Vagina (tissue), 2 donors: ENCODE results near the gene NRARP.

ENCODE experiments used
- CTCF ChIP-seq, 3 experiments: fragments of 450-650 bp in 2 of 3; fragments of 200-600 bp in 1 of 3; sonication (generic) in 1 of 3; IDR thresholded peaks; one replicate each; pipeline ENCODE4 v1.5.1; 2017 to 2019; ENCODE audit warnings: antibody characterized with exemption in 3 of 3, mild to moderate bottlenecking in 2 of 3, moderate library complexity in 2 of 3
- POLR2A ChIP-seq, 2 donors: fragments of 450-650 bp; IDR thresholded peaks; one replicate each; pipeline ENCODE4 v1.6.1; 2017; ENCODE audit warnings: antibody characterized with exemption in 2 of 2, mild to moderate bottlenecking in 2 of 2, moderate library complexity in 2 of 2
- POLR2AphosphoS5 ChIP-seq, 2 donors: sonication (generic); formaldehyde crosslinking; IDR thresholded peaks; one replicate each; pipeline ENCODE4 v1.9.0; 2017; ENCODE audit warnings: antibody characterized with exemption in 2 of 2, mild to moderate bottlenecking in 2 of 2, low read depth in 1 of 2; ENCODE audit not compliant: insufficient read depth in 1 of 2

DNA sequence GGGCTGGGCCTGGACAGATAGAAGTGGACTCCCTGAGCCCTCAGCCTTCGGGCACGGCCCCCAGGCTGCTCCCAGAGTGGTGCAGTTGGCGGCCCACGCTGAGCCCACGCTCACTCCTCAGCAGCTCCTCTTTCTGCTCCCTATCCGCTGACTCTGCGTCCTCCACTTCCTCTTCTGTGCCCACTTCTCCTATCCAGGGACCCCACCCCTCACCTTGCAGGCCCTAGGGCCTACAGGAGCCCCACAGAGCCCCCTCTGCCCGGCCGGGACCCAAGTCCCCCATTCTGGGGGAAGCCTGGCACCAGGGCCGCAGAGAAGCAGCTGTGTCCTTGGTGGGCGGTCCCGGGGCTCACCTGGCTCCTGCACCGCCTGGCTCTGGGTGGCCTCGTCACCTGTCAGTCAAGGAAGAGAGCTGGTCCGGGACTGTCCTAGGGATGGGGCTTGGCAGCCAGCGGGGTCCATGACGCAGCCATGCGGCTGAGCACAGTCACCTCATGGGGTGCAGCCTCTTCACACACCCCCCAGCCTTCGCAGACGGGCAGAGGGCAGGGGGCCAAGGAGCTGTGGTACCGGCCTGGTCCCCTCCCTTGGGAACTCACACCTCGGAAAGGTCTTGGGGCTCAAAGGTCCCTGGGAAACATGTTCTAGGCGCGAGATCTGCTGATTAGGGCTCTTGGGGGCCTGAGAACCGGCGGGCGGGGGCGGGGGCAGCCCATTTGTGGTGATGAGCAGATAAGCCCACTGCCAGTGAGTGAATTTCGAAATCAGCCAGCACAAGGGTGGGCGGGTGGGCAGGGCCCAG lies 5.4 kb upstream of the NRARP start:
- TF ChIP-seq CTCF (IDR thresholded peaks at IDR 0.05): no peak
- TF ChIP-seq POLR2A (IDR thresholded peaks at IDR 0.05): no peak
- TF ChIP-seq POLR2AphosphoS5 (IDR thresholded peaks at IDR 0.05; ENCODE audit: insufficient read depth in 1 of 2, low read depth in 1 of 2): no peak
